GM15510 (cell line): ENCODE measurements around the gene SFSWAP.

Source experiments
- POLR2A ChIP-seq: IDR thresholded peaks from 3 replicates; pipeline ENCODE4 v1.6.1; 2011; ENCODE audit warnings: borderline replicate concordance; ENCODE audit not compliant: insufficient read length; ENCODE audit errors: extremely low read depth

The SFSWAP gene

GRCh38 chr12:131830335-131830913 is 119.5 kb downstream of the SFSWAP start:
- no peak for TF ChIP-seq POLR2A

GRCh38 chr12:131830914-131831571 is 120.2 kb downstream of the SFSWAP start:
- TF ChIP-seq POLR2A = no peak

- TF ChIP-seq POLR2A = no peak
These were observed 120.7 kb downstream of the SFSWAP start for GRCh38 chr12:131831635-131832041.

GRCh38 chr12:131832321-131833231 is 121.7 kb downstream of the SFSWAP start:
- no peak for TF ChIP-seq POLR2A

GRCh38 chr12:131833288-131833895 is 122.5 kb downstream of the SFSWAP start:
- TF ChIP-seq POLR2A = no peak

GRCh38 chr12:131833896-131834641 is 123.2 kb downstream of the SFSWAP start:
- no peak for TF ChIP-seq POLR2A

- TF ChIP-seq POLR2A = no peak
These were observed 124.1 kb downstream of the SFSWAP start for GRCh38 chr12:131834798-131835615.

GRCh38 chr12:131835616-131836171 is 124.8 kb downstream of the SFSWAP start:
- no peak for TF ChIP-seq POLR2A

- TF ChIP-seq POLR2A = no peak
These were observed 125.3 kb downstream of the SFSWAP start for GRCh38 chr12:131836193-131836592.

GRCh38 chr12:131836714-131837397 is 126.0 kb downstream of the SFSWAP start:
- TF ChIP-seq POLR2A = no peak

- no peak for TF ChIP-seq POLR2A
These were observed 129.9 kb downstream of the SFSWAP start for GRCh38 chr12:131840643-131841416.

- no peak for TF ChIP-seq POLR2A
These were observed 130.7 kb downstream of the SFSWAP start for GRCh38 chr12:131841547-131841946.
